HEK293 (cell line): ENCODE measurements around the gene ZIC5.

ENCODE experiments used
- CTCF ChIA-PET: fragments of 350-600 bp; formaldehyde crosslinking; extraction: SDS; loops from one replicate; lab custom pipeline; 2021; ENCODE audit warnings: antibody characterized with exemption; lab: Yijun Ruan, JAX
- POLR2A ChIA-PET: fragments of 300-600 bp; formaldehyde crosslinking; extraction: SDS; loops from one replicate; lab custom pipeline; 2020; ENCODE audit warnings: antibody characterized with exemption, inconsistent platforms; lab: Yijun Ruan, JAX
- H3K27ac ChIP-seq: fragments of 200-500 bp; sonication (Bioruptor generic); 2 replicates; pipeline ENCODE4 v1.5.1; 2014; ENCODE audit warnings: low read depth, low read length, control low read depth, inconsistent platforms; ENCODE audit errors: extremely low read depth
- H3K36me3 ChIP-seq, 2 experiments: fragments of 200-500 bp in 1 of 2; sonication (Bioruptor generic) in 1 of 2; 1 replicate in 1 of 2; 2 replicates in 1 of 2; pipeline ENCODE4 v1.5.1; 2014 to 2017; ENCODE audit warnings: inconsistent platforms in 2 of 2, low read length in 2 of 2; ENCODE audit not compliant: control insufficient read depth in 2 of 2, insufficient read depth in 1 of 2
- H3K4me1 ChIP-seq: fragments of 200-500 bp; sonication (Bioruptor generic); 2 replicates; pipeline ENCODE4 v1.5.1; 2014; ENCODE audit warnings: mild to moderate bottlenecking, low read length, inconsistent platforms; ENCODE audit not compliant: control insufficient read depth, insufficient read depth
- H3K4me3 ChIP-seq: 2 replicates; pipeline ENCODE4 v1.5.1; 2011; ENCODE audit warnings: low read depth, mild to moderate bottlenecking, control low read depth, low read length, moderate library complexity
- H3K9me3 ChIP-seq: fragments of 200-500 bp; sonication (Bioruptor generic); 2 replicates; pipeline ENCODE4 v1.5.1; 2014; ENCODE audit warnings: low read depth, low read length, inconsistent platforms; ENCODE audit not compliant: control insufficient read depth, insufficient read depth
- GLIS1 ChIP-seq: fragments of 450-650 bp; formaldehyde crosslinking; IDR thresholded peaks from 2 replicates; pipeline ENCODE4 v1.5.1; 2016; ENCODE audit warnings: missing biosample characterization, missing genetic modification characterization
- PATZ1 ChIP-seq: fragments of 450-650 bp; formaldehyde crosslinking; IDR thresholded peaks from 2 replicates; pipeline ENCODE4 v1.5.1; 2016; ENCODE audit warnings: missing biosample characterization, missing genetic modification characterization
- ZNF132 ChIP-seq: fragments of 450-650 bp; formaldehyde crosslinking; IDR thresholded peaks from 2 replicates; pipeline ENCODE4 v1.5.1; 2017; ENCODE audit warnings: missing biosample characterization, missing genetic modification characterization, borderline replicate concordance
- ZNF133 ChIP-seq: fragments of 450-650 bp; formaldehyde crosslinking; IDR thresholded peaks from 2 replicates; pipeline ENCODE4 v1.5.1; 2016; ENCODE audit warnings: missing biosample characterization, missing genetic modification characterization
- ZNF266 ChIP-seq: fragments of 450-650 bp; formaldehyde crosslinking; IDR thresholded peaks from 2 replicates; pipeline ENCODE4 v1.5.1; 2016; ENCODE audit warnings: missing biosample characterization, missing genetic modification characterization, low read depth
- ZNF324 ChIP-seq: fragments of 450-650 bp; formaldehyde crosslinking; IDR thresholded peaks from 2 replicates; pipeline ENCODE4 v1.5.1; 2016; ENCODE audit warnings: missing biosample characterization, missing genetic modification characterization
- ZNF354C ChIP-seq: fragments of 450-650 bp; formaldehyde crosslinking; IDR thresholded peaks from 2 replicates; pipeline ENCODE4 v1.5.1; 2016; ENCODE audit warnings: missing biosample characterization, missing genetic modification characterization, low read depth, borderline replicate concordance
- ZNF48 ChIP-seq: fragments of 450-650 bp; formaldehyde crosslinking; IDR thresholded peaks from 2 replicates; pipeline ENCODE4 v1.5.1; 2016; ENCODE audit warnings: missing biosample characterization, missing genetic modification characterization
- ZNF501 ChIP-seq: fragments of 450-650 bp; formaldehyde crosslinking; IDR thresholded peaks from 2 replicates; pipeline ENCODE4 v1.5.1; 2016; ENCODE audit warnings: missing biosample characterization, missing genetic modification characterization
- ZNF558 ChIP-seq: fragments of 450-650 bp; formaldehyde crosslinking; IDR thresholded peaks from 2 replicates; pipeline ENCODE4 v1.5.1; 2016; ENCODE audit warnings: missing biosample characterization, missing genetic modification characterization
- ZNF596 ChIP-seq: fragments of 450-650 bp; IDR thresholded peaks from 2 replicates; pipeline ENCODE4 v1.5.0; 2018; ENCODE audit warnings: missing biosample characterization, mild to moderate bottlenecking, missing genetic modification characterization, moderate library complexity
- ZNF600 ChIP-seq: fragments of 450-650 bp; formaldehyde crosslinking; IDR thresholded peaks from 2 replicates; pipeline ENCODE4 v1.5.1; 2016; ENCODE audit warnings: missing biosample characterization, missing genetic modification characterization
- ZNF610 ChIP-seq: fragments of 450-650 bp; formaldehyde crosslinking; IDR thresholded peaks from 2 replicates; pipeline ENCODE4 v1.5.1; 2016; ENCODE audit warnings: missing biosample characterization, missing genetic modification characterization, borderline replicate concordance
- ZSCAN16 ChIP-seq: fragments of 450-650 bp; formaldehyde crosslinking; IDR thresholded peaks from 2 replicates; pipeline ENCODE4 v1.5.1; 2016; ENCODE audit warnings: missing biosample characterization, missing genetic modification characterization
- ZSCAN18 ChIP-seq: fragments of 450-650 bp; formaldehyde crosslinking; IDR thresholded peaks from 2 replicates; pipeline ENCODE4 v1.5.1; 2016; ENCODE audit warnings: missing biosample characterization, missing genetic modification characterization
- ZSCAN23 ChIP-seq: fragments of 450-650 bp; formaldehyde crosslinking; IDR thresholded peaks from 2 replicates; pipeline ENCODE4 v1.5.1; 2016; ENCODE audit warnings: missing biosample characterization, missing genetic modification characterization

Gene ZIC5

GRCh38 chr13:99959540-99960230 lies 11.9 kb downstream of the ZIC5 start (continued):
- TF ChIP-seq GLIS1 (tag by site-specific recombination) = no peak
- TF ChIP-seq ZNF596 (tag by site-specific recombination) = no peak
- TF ChIP-seq, all 188 proteins: peak for 0

GRCh38 chr13:99959127-99959539 lies 12.4 kb downstream of the ZIC5 start:
- no peak overlapping the region for H3K4me3 ChIP-seq
- no peak overlapping the region for H3K27ac ChIP-seq
- peaks cover 18% of the 10 kb centered on the region for H3K4me1 ChIP-seq
- TF ChIP-seq ZSCAN18 (tag by site-specific recombination) (no peak), PATZ1 (tag by site-specific recombination) (no peak), ZNF266 (tag by site-specific recombination) (no peak), ZNF48 (tag by site-specific recombination) (no peak), ZSCAN16 (no peak), ZNF600 (no peak)
- H3K9me3 ChIP-seq = no peaks in the 10 kb centered on the region
- CTCF ChIA-PET = interaction anchor here (0.6 to 0.9 kb wide), 2 partner anchors 10 to 43 kb away, joined by 4 read pairs; no protein-coding TSS in a partner anchor
- H3K36me3 ChIP-seq = peaks cover 4 to 5% of the 10 kb centered on the region in 2 experiments; a peak in 2 of 3 replicates
- POLR2A ChIA-PET = no interaction called here

DNA sequence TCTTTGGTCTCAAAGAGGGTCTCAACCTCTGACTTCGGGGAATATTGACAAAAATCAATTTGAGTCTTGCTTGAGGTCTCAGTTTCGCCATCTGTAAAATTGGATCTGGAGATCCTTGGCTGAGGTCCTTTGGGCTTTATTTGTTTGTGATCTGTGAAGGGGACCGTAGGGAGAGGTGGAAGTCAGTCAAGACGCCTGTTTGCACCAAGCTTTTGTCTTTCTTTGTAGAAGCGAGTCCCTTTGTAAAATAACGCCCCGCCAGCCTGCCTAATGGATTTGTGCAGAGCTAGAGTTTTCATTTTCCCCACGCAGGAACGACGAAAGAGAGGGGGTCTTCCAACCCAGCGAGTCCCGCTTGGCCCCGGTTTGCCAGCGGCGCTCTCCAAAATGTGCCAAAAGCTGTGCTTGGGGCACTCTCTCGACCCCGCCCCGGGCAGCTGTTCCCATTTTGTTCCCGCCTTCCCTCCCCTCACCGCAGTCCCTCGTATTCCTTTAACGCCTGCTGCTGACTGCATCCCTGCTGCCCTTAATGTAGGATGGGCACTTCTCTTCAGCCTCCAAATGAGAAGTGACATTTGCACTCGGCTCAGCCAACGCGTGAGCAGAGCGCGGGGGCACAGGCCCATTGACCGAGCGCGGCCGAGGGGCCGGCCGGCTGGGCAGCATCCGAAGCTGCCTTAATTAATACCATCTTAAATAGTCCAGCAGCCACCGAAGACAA lies 13.0 kb downstream of the ZIC5 start:
- Histone ChIP-seq H3K27ac (no peak overlapping the region), H3K4me1 (peaks cover 15% of the 10 kb centered on the region), H3K4me3 (no peak overlapping the region), H3K36me3 (peaks cover 0 to 2% of the 10 kb centered on the region in 2 experiments; a peak in 1 of 3 replicates), H3K9me3 (no peaks in the 10 kb centered on the region)
- CTCF ChIA-PET = interaction anchor here (0.6 to 0.9 kb wide), 2 partner anchors 9 to 42 kb away, joined by 4 read pairs; no protein-coding TSS in a partner anchor
- POLR2A ChIA-PET = no interaction called here
- TF ChIP-seq ZNF132 (no peak), ZNF610 (no peak), ZNF501 (no peak), ZNF324 (tag by site-specific recombination) (no peak), ZSCAN23 (no peak), ZNF558 (no peak), ZNF133 (tag by site-specific recombination) (no peak), ZNF354C (tag by site-specific recombination) (no peak)
